Mucosa of stomach (tissue), 1 donor: Measurements from ENCODE around the gene RRAGC.
"Not testable (repeated sequence)": the region's sequence is repeated elsewhere in the genome, so short reads cannot be mapped to it uniquely, and the experiment has no call there.

Source experiments
- H3K27me3 ChIP-seq: one replicate; pipeline ENCODE4 v1.7.0; 2013; ENCODE audit warnings: mild to moderate bottlenecking, low read length; ENCODE audit not compliant: control insufficient read depth, insufficient read depth
- H3K36me3 ChIP-seq: one replicate; pipeline ENCODE4 v1.7.0; 2013; ENCODE audit warnings: low read length; ENCODE audit not compliant: control insufficient read depth, insufficient read depth
- H3K4me1 ChIP-seq: one replicate; pipeline ENCODE4 v1.7.0; 2013; ENCODE audit warnings: mild to moderate bottlenecking, low read length; ENCODE audit not compliant: control insufficient read depth, insufficient read depth
- H3K4me3 ChIP-seq: one replicate; pipeline ENCODE4 v1.7.0; 2013; ENCODE audit warnings: low read length
- H3K9ac ChIP-seq: one replicate; pipeline ENCODE4 v1.7.0; 2013; ENCODE audit warnings: mild to moderate bottlenecking, low read length, moderate library complexity
- H3K9me3 ChIP-seq: one replicate; pipeline ENCODE4 v1.7.0; 2013; ENCODE audit warnings: mild to moderate bottlenecking, low read length, moderate library complexity; ENCODE audit not compliant: control insufficient read depth
- donor health status: Pancreatic carcinoma.

The RRAGC gene

GRCh38 chr1:38840281-38840680, 19.3 kb downstream of the RRAGC start:
- Histone ChIP-seq H3K9ac (no peak overlapping the region), H3K4me3 (no peak overlapping the region), H3K36me3 (no peaks in the 10 kb centered on the region)

GRCh38 chr1:38839363-38839762, 20.2 kb downstream of the RRAGC start:
- H3K27me3 ChIP-seq: no peaks in the 10 kb centered on the region
- H3K9ac ChIP-seq: no peak overlapping the region
- H3K4me3 ChIP-seq: no peak overlapping the region
- H3K36me3 ChIP-seq: no peaks in the 10 kb centered on the region
- H3K9me3 ChIP-seq: no peaks in the 10 kb centered on the region
- H3K4me1 ChIP-seq: no peaks in the 10 kb centered on the region

More at GRCh38 chr1:38840281-38840680, 19.3 kb downstream of the RRAGC start:
- Histone ChIP-seq H3K9me3 (no peaks in the 10 kb centered on the region), H3K4me1 (no peaks in the 10 kb centered on the region), H3K27me3 (no peaks in the 10 kb centered on the region)

GRCh38 chr1:38836316-38836715, 23.3 kb downstream of the RRAGC start:
- H3K4me3 ChIP-seq, H3K36me3 ChIP-seq, H3K27me3 ChIP-seq, H3K9ac ChIP-seq, H3K4me1 ChIP-seq, H3K9me3 ChIP-seq: not testable (repeated sequence)

GRCh38 chr1:38834937-38835827, 24.4 kb downstream of the RRAGC start:
- H3K4me1 ChIP-seq: no peaks in the 10 kb centered on the region
- H3K4me3 ChIP-seq: no peak overlapping the region
- no peak overlapping the region for H3K9ac ChIP-seq
- no peaks in the 10 kb centered on the region for H3K27me3 ChIP-seq
- H3K36me3 ChIP-seq: no peaks in the 10 kb centered on the region
- H3K9me3 ChIP-seq: no peaks in the 10 kb centered on the region

GRCh38 chr1:38834221-38834782, 25.3 kb downstream of the RRAGC start:
- no peaks in the 10 kb centered on the region for H3K9me3 ChIP-seq
- H3K9ac ChIP-seq: no peak overlapping the region

GRCh38 chr1:38833146-38833545, 26.4 kb downstream of the RRAGC start:
- Histone ChIP-seq H3K9ac (no peak overlapping the region), H3K4me3 (no peak overlapping the region), H3K9me3 (no peaks in the 10 kb centered on the region), H3K27me3 (no peaks in the 10 kb centered on the region), H3K36me3 (no peaks in the 10 kb centered on the region), H3K4me1 (no peaks in the 10 kb centered on the region)

More at GRCh38 chr1:38834221-38834782, 25.3 kb downstream of the RRAGC start:
- H3K27me3 ChIP-seq: no peaks in the 10 kb centered on the region
- H3K36me3 ChIP-seq: no peaks in the 10 kb centered on the region
- H3K4me1 ChIP-seq: no peaks in the 10 kb centered on the region
- H3K4me3 ChIP-seq: no peak overlapping the region

- H3K36me3 ChIP-seq: no peaks in the 10 kb centered on the region
- H3K27me3 ChIP-seq: no peaks in the 10 kb centered on the region
- no peaks in the 10 kb centered on the region for H3K4me1 ChIP-seq
- no peak overlapping the region for H3K4me3 ChIP-seq
- no peak overlapping the region for H3K9ac ChIP-seq
- no peaks in the 10 kb centered on the region for H3K9me3 ChIP-seq
Measured at GRCh38 chr1:38832370-38832734, 27.2 kb downstream of the RRAGC start.

- H3K9me3 ChIP-seq: no peaks in the 10 kb centered on the region
- no peaks in the 10 kb centered on the region for H3K36me3 ChIP-seq
- H3K4me1 ChIP-seq: no peaks in the 10 kb centered on the region
- no peak overlapping the region for H3K9ac ChIP-seq
- no peak overlapping the region for H3K4me3 ChIP-seq
- no peaks in the 10 kb centered on the region for H3K27me3 ChIP-seq
Measured at GRCh38 chr1:38831731-38832369, 27.7 kb downstream of the RRAGC start.

GRCh38 chr1:38829368-38829767, 30.2 kb downstream of the RRAGC start:
- Histone ChIP-seq H3K27me3 (no peaks in the 10 kb centered on the region), H3K9ac (no peak overlapping the region), H3K36me3 (no peaks in the 10 kb centered on the region)

GRCh38 chr1:38827318-38827717, 32.3 kb downstream of the RRAGC start:
- Histone ChIP-seq H3K4me1 (no peaks in the 10 kb centered on the region), H3K9me3 (no peaks in the 10 kb centered on the region), H3K27me3 (no peaks in the 10 kb centered on the region), H3K36me3 (no peaks in the 10 kb centered on the region), H3K4me3 (no peak overlapping the region), H3K9ac (no peak overlapping the region)

More at GRCh38 chr1:38829368-38829767, 30.2 kb downstream of the RRAGC start:
- no peaks in the 10 kb centered on the region for H3K9me3 ChIP-seq
- no peaks in the 10 kb centered on the region for H3K4me1 ChIP-seq
- no peak overlapping the region for H3K4me3 ChIP-seq

- no peaks in the 10 kb centered on the region for H3K4me1 ChIP-seq
- no peak overlapping the region for H3K4me3 ChIP-seq
- no peaks in the 10 kb centered on the region for H3K36me3 ChIP-seq
- no peaks in the 10 kb centered on the region for H3K9me3 ChIP-seq
- no peak overlapping the region for H3K9ac ChIP-seq
- H3K27me3 ChIP-seq: peaks cover 3% of the 10 kb centered on the region
Measured at GRCh38 chr1:38826886-38827285, 32.7 kb downstream of the RRAGC start.

- Histone ChIP-seq H3K9ac (no peak overlapping the region), H3K27me3 (peaks cover 3% of the 10 kb centered on the region), H3K36me3 (no peaks in the 10 kb centered on the region), H3K4me1 (no peaks in the 10 kb centered on the region), H3K4me3 (no peak overlapping the region), H3K9me3 (no peaks in the 10 kb centered on the region)
Measured at GRCh38 chr1:38826262-38826661, 33.3 kb downstream of the RRAGC start.
